SK-N-SH (cell line): ENCODE data around the gene P3H2. TPM values are rescaled to one million over a fixed set of nuclear protein-coding genes. Genes with fewer than 3 reads are reported as not detected.

ENCODE experiments used
- CTCF ChIA-PET: fragments of 300-600, 350-600 bp; formaldehyde crosslinking; extraction: SDS; loops from one replicate; lab custom pipeline; 2021; lab: Yijun Ruan, JAX
- POLR2A ChIA-PET: fragments of 350-600 bp; sonication (Branson Sonifier 250); formaldehyde crosslinking; extraction: SDS; loops from one replicate; lab custom pipeline; 2020; ENCODE audit warnings: antibody characterized with exemption, inconsistent platforms; lab: Yijun Ruan, JAX
- DNase-seq: peaks from one replicate; pipeline ENCODE4 v3.0.0; 2012
- H2AFZ ChIP-seq: fragments of 200-600 bp; sonication (generic); 2 replicates; pipeline ENCODE4 v1.8.1; 2016; ENCODE audit warnings: antibody characterized with exemption, mild to moderate bottlenecking, low read depth
- H3F3A ChIP-seq: fragments of 200-600 bp; sonication (generic); replicated peaks from 2 replicates; pipeline ENCODE3; 2016; ENCODE audit warnings: antibody characterized with exemption, mild to moderate bottlenecking; ENCODE audit not compliant: insufficient read depth
- H3K27ac ChIP-seq, 2 experiments: fragments of 200-500 bp in 1 of 2; fragments of 200-600 bp in 1 of 2; sonication (Bioruptor generic) in 1 of 2; sonication (generic), shearing (Covaris generic) in 1 of 2; 2 replicates each; pipeline versions ENCODE4 v1.5.1 to v1.6.1; 2014 to 2016; ENCODE audit warnings: low read depth in 2 of 2, inconsistent platforms in 1 of 2, low read length in 1 of 2, mild to moderate bottlenecking in 1 of 2, mixed read lengths in 1 of 2
- H3K27me3 ChIP-seq: fragments of 200-600 bp; sonication (generic), shearing (Covaris generic); 2 replicates; pipeline ENCODE4 v1.6.1; 2016; ENCODE audit warnings: mixed run types; ENCODE audit not compliant: insufficient read depth
- H3K36me3 ChIP-seq, 2 experiments: fragments of 200-500 bp in 1 of 2; fragments of 200-600 bp in 1 of 2; sonication (Bioruptor generic) in 1 of 2; sonication (generic) in 1 of 2; replicated peaks in 1 of 2; 2 replicates each; pipeline versions ENCODE3 to v1.5.1; 2014 to 2016; ENCODE audit warnings: low read length in 1 of 2, mild to moderate bottlenecking in 1 of 2; ENCODE audit not compliant: insufficient read depth in 2 of 2, control insufficient read depth in 1 of 2
- H3K4me1 ChIP-seq, 2 experiments: fragments of 200-500 bp in 1 of 2; fragments of 200-600 bp in 1 of 2; sonication (Bioruptor generic) in 1 of 2; sonication (generic), shearing (Covaris generic) in 1 of 2; 2 replicates each; pipeline versions ENCODE4 v1.5.1 to v1.6.1; 2014 to 2016; ENCODE audit warnings: low read depth in 1 of 2, low read length in 1 of 2, mixed run types in 1 of 2; ENCODE audit not compliant: insufficient read depth in 2 of 2, control insufficient read depth in 1 of 2
- H3K4me2 ChIP-seq: fragments of 200-600 bp; sonication (generic), shearing (Covaris generic); 2 replicates; pipeline ENCODE4 v1.6.1; 2017; ENCODE audit warnings: mixed run types
- H3K4me3 ChIP-seq, 2 experiments: fragments of 200-500 bp in 1 of 2; fragments of 200-600 bp in 1 of 2; sonication (Bioruptor generic) in 1 of 2; sonication (generic), shearing (Covaris generic) in 1 of 2; 2 replicates each; pipeline versions ENCODE4 v1.5.1 to v1.8.1; 2014 to 2016; ENCODE audit warnings: low read depth in 2 of 2, inconsistent platforms in 1 of 2, low read length in 1 of 2, mild to moderate bottlenecking in 1 of 2, mixed read lengths in 1 of 2, moderate library complexity in 1 of 2
- H3K79me2 ChIP-seq: fragments of 200-600 bp; sonication (generic); 2 replicates; pipeline ENCODE4 v1.8.1; 2017; ENCODE audit warnings: mild to moderate bottlenecking; ENCODE audit not compliant: insufficient read depth
- H3K9ac ChIP-seq: fragments of 200-600 bp; sonication (generic); 2 replicates; pipeline ENCODE4 v1.6.1; 2017; ENCODE audit warnings: mixed run types
- H3K9me2 ChIP-seq: fragments of 200-600 bp; sonication (generic); 2 replicates; pipeline ENCODE4 v1.6.1; 2017; ENCODE audit warnings: mixed run types
- H3K9me3 ChIP-seq: fragments of 200-600 bp; sonication (generic); 2 replicates; pipeline ENCODE4 v1.6.1; 2017; ENCODE audit warnings: mixed run types, mild to moderate bottlenecking, moderate library complexity
- H4K20me1 ChIP-seq: fragments of 200-600 bp; sonication (generic); 2 replicates; pipeline ENCODE4 v1.6.1; 2017; ENCODE audit warnings: mild to moderate bottlenecking, mixed run types; ENCODE audit not compliant: insufficient read depth
- CHD2 ChIP-seq: fragments of 150-350 bp; IDR thresholded peaks from 2 replicates; pipeline ENCODE4 v1.6.1; 2018; ENCODE audit warnings: low read length; ENCODE audit not compliant: partially characterized antibody
- ELF1 ChIP-seq: IDR thresholded peaks from 2 replicates; pipeline ENCODE4 v1.4.0; 2012
- EZH2phosphoT487 ChIP-seq: fragments of 200-600 bp; sonication (generic); IDR thresholded peaks from 2 replicates; pipeline ENCODE4 v1.6.1; 2017; ENCODE audit warnings: low read depth, mixed run types, mild to moderate bottlenecking, antibody characterized with exemption, moderate library complexity, borderline replicate concordance
- FOSL2 ChIP-seq: IDR thresholded peaks from 2 replicates; pipeline ENCODE4 v1.4.0; 2012; ENCODE audit warnings: low read depth, mild to moderate bottlenecking, moderate library complexity, borderline replicate concordance
- FOXJ3 ChIP-seq: sonication (generic); formaldehyde crosslinking; IDR thresholded peaks from 2 replicates; pipeline ENCODE4 v1.5.1; 2020; ENCODE audit warnings: mild to moderate bottlenecking, missing genetic modification reagents
- GATA2 ChIP-seq: sonication (generic); formaldehyde crosslinking; IDR thresholded peaks from 2 replicates; pipeline ENCODE4 v1.5.0; 2020; ENCODE audit warnings: mild to moderate bottlenecking, missing genetic modification reagents
- JUND ChIP-seq: IDR thresholded peaks from 2 replicates; pipeline ENCODE4 v1.4.0; 2012
- MXI1 ChIP-seq: IDR thresholded peaks from 2 replicates; pipeline ENCODE4 v1.6.1; 2012; ENCODE audit warnings: mild to moderate bottlenecking, low read depth, low read length, improper control_type of control experiment
- NFIC ChIP-seq: IDR thresholded peaks from 2 replicates; pipeline ENCODE4 v1.4.0; 2012; ENCODE audit warnings: borderline replicate concordance
- RAD21 ChIP-seq: IDR thresholded peaks from 2 replicates; pipeline ENCODE4 v1.6.1; 2012; ENCODE audit warnings: mild to moderate bottlenecking, low read length
- RFX5 ChIP-seq: IDR thresholded peaks from 2 replicates; pipeline ENCODE4 v1.6.1; 2012; ENCODE audit warnings: mild to moderate bottlenecking, improper control_type of control experiment, low read length
- RXRA ChIP-seq: IDR thresholded peaks from 2 replicates; pipeline ENCODE4 v1.4.0; 2012; ENCODE audit warnings: low read depth, mild to moderate bottlenecking, borderline replicate concordance
- SMC3 ChIP-seq: IDR thresholded peaks from 2 replicates; pipeline ENCODE4 v1.6.1; 2012; ENCODE audit warnings: low read depth, low read length, improper control_type of control experiment
- TAF1 ChIP-seq: IDR thresholded peaks from 2 replicates; pipeline ENCODE4 v1.6.1; 2012; ENCODE audit warnings: low read depth, mild to moderate bottlenecking, low read length, moderate library complexity, borderline replicate concordance
- TCF12 ChIP-seq: IDR thresholded peaks from 2 replicates; pipeline ENCODE4 v1.4.0; 2012
- TEAD4 ChIP-seq: IDR thresholded peaks from 2 replicates; pipeline ENCODE4 v1.4.0; 2012; ENCODE audit warnings: mild to moderate bottlenecking, borderline replicate concordance; ENCODE audit not compliant: insufficient read depth
- YY1 ChIP-seq: IDR thresholded peaks from 2 replicates; pipeline ENCODE4 v1.4.0; 2012; ENCODE audit warnings: low read depth, mild to moderate bottlenecking
- WGBS: methylation state at CpG from one replicate; pipeline ENCODE4 v1.1.6; 2017; ENCODE audit warnings: low lambda C conversion rate; 5-methylcytosine and 5-hydroxymethylcytosine counted together
- polyA plus RNA-seq, 3 experiments: library from polyadenylated mRNA; depleted of rRNA; stranded (reverse); fragments of >200 nt; gene quantifications; 2 replicates each; pipeline ENCODE4 v1.2.3, GENCODE V29; 2012
- TF ChIP-seq, protein P1 (sequence below): fragments of 150-350 bp; IDR thresholded peaks from 2 replicates; pipeline ENCODE4 v1.6.1; 2017; ENCODE audit warnings: antibody characterized with exemption, low read length, low read depth, borderline replicate concordance
- TF ChIP-seq, protein P2 (sequence below): IDR thresholded peaks from 2 replicates; pipeline ENCODE4 v1.4.0; 2012; ENCODE audit warnings: low read depth, borderline replicate concordance
- TF ChIP-seq, protein P3 (sequence below): IDR thresholded peaks from 2 replicates; pipeline ENCODE4 v1.4.0; 2012; ENCODE audit warnings: low read depth

Gene P3H2
- polyA plus RNA-seq, 1 of the 3 experiments (the other 2 are of a cell fraction) = 2.8 TPM

DNA sequence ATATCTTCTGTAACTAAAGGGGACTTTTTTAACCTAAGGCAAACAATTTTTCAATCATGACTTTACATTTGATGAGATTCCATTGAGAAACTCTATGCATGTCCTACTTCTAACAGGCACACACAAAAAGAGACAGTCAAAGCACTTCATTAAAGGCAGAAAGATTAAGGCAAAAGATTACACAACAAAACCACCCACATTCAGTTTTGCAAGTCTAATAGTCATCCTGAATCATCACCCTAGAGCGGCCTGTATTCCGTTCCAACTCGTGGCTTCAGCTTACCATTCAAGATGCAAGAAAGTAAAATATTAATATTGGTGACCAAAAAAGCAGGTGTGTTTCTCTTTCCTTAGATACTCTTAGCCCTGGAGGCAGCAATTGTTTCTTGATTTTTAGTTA lies 205.9 kb downstream of the P3H2 start:
- POLR2A ChIA-PET = no interaction called here
- Histone ChIP-seq H3K4me1 (peaks cover 0 to 13% of the 10 kb centered on the region in 2 experiments; a peak in 1 of 4 replicates), H3K4me3 (no peak overlapping the region), H3K79me2 (no peaks in the 10 kb centered on the region), H4K20me1 (no peaks in the 10 kb centered on the region), H3F3A (no peaks in the 10 kb centered on the region), H3K9me3 (no peaks in the 10 kb centered on the region), H3K9me2 (peaks cover 4% of the 10 kb centered on the region), H3K4me2 (no peak overlapping the region), H3K9ac (no peak overlapping the region), H3K36me3 (peaks cover 0 to 4% of the 10 kb centered on the region in 2 experiments), H2AFZ (peak overlapping the region; percentile 61; the same call in 1 of the 2 replicates), H3K27me3 (no peaks in the 10 kb centered on the region), H3K27ac (no peak overlapping the region)
- DNase-seq = no peak
- WGBS = 6% methylated on average over 3 of the region's 3 CpGs
- TF ChIP-seq YY1 = no peak
- TF ChIP-seq RFX5 = no peak
- no peak for TF ChIP-seq EZH2phosphoT487
- no peak for TF ChIP-seq SMC3
- TF ChIP-seq MXI1 = no peak
- TF ChIP-seq NFIC = 0 out of 2 replicates have a peak, but pooled peaks have one; percentile 14
- TF ChIP-seq JUND = 0 out of 2 replicates have a peak, but pooled peaks have one; percentile 5
- TF ChIP-seq, protein P1, sequence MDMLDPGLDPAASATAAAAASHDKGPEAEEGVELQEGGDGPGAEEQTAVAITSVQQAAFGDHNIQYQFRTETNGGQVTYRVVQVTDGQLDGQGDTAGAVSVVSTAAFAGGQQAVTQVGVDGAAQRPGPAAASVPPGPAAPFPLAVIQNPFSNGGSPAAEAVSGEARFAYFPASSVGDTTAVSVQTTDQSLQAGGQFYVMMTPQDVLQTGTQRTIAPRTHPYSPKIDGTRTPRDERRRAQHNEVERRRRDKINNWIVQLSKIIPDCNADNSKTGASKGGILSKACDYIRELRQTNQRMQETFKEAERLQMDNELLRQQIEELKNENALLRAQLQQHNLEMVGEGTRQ = no peak
- peak; percentile 32; the same call in 1 of the 2 replicates for TF ChIP-seq FOSL2
- no peak for TF ChIP-seq TEAD4
- no peak for TF ChIP-seq RAD21
- CTCF ChIA-PET = no interaction called here

DNA sequence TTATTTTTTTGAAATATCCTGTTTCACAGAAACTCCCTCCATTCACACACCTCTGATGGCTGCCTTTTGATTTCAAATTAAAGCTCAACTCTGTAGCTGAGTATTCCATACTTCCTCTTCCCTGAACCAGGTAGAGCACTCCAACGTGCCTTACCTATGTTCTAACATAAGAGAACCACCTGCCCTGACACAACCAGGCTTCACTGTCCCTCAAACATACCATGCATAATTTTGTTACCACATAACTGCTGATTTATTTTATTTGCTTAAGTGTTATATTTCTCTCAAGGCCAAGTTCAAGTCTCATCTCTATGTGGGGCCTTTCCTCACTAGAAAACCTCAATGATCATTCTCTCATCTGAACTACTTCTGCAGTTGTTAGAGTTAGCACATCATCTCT lies 209.7 kb downstream of the P3H2 start:
- Histone ChIP-seq H3K27ac (no peak overlapping the region), H3F3A (no peaks in the 10 kb centered on the region), H3K9me2 (no peaks in the 10 kb centered on the region; the same call in 1 of the 2 replicates), H2AFZ (no peak overlapping the region), H3K4me2 (no peak overlapping the region), H3K9ac (no peak overlapping the region), H3K4me3 (no peak overlapping the region), H3K9me3 (no peaks in the 10 kb centered on the region), H3K36me3 (no peaks in the 10 kb centered on the region), H3K27me3 (no peaks in the 10 kb centered on the region), H4K20me1 (no peaks in the 10 kb centered on the region), H3K4me1 (peaks cover 0 to 17% of the 10 kb centered on the region in 2 experiments; a peak in 1 of 4 replicates), H3K79me2 (no peaks in the 10 kb centered on the region)
- ChIA-PET POLR2A (no interaction called here), CTCF (no interaction called here)
- WGBS = 0% methylated on average over 1 of the region's 1 CpG
- no peak for TF ChIP-seq SMC3
- TF ChIP-seq CHD2 = no peak
- DNase-seq = no peak

DNA sequence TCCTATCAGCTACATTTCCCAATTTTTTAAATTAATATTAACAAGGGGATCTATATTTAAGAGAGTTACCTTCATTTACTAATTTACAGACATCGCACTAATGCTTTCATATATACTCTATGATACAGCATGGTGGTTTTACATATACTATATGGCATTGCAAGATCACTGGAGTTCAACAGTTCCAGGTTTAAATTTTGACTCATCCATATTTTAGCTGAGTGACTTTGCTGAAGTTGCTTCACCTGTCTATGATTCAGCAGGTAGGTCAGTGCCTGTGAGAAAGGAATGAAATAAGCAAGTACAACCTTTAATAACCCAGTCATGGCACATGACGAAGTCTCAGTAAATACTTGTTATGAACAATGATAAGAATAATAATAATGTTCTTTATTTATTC lies 211.1 kb downstream of the P3H2 start:
- no peak overlapping the region for H3K4me3 ChIP-seq
- 34% methylated on average over 2 of the region's 2 CpGs for WGBS
- CTCF ChIA-PET = no interaction called here
- TF ChIP-seq, protein P2, sequence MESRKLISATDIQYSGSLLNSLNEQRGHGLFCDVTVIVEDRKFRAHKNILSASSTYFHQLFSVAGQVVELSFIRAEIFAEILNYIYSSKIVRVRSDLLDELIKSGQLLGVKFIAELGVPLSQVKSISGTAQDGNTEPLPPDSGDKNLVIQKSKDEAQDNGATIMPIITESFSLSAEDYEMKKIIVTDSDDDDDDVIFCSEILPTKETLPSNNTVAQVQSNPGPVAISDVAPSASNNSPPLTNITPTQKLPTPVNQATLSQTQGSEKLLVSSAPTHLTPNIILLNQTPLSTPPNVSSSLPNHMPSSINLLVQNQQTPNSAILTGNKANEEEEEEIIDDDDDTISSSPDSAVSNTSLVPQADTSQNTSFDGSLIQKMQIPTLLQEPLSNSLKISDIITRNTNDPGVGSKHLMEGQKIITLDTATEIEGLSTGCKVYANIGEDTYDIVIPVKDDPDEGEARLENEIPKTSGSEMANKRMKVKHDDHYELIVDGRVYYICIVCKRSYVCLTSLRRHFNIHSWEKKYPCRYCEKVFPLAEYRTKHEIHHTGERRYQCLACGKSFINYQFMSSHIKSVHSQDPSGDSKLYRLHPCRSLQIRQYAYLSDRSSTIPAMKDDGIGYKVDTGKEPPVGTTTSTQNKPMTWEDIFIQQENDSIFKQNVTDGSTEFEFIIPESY = no peak
- TF ChIP-seq GATA2 (CRISPR knock-in tag) = no peak
- no peak for TF ChIP-seq FOXJ3
- TF ChIP-seq TAF1 = no peak
- TF ChIP-seq RXRA = no peak
- TF ChIP-seq YY1 = no peak
- TF ChIP-seq RFX5 = no peak
- TF ChIP-seq ELF1 = no peak
- TF ChIP-seq EZH2phosphoT487 = no peak
- no peak for TF ChIP-seq TCF12
- TF ChIP-seq, protein P3, sequence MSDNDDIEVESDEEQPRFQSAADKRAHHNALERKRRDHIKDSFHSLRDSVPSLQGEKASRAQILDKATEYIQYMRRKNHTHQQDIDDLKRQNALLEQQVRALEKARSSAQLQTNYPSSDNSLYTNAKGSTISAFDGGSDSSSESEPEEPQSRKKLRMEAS = no peak
- TF ChIP-seq FOSL2 = no peak
- TF ChIP-seq JUND = no peak

More for the DNA sequence above, 211.1 kb downstream of the P3H2 start:
- no peaks in the 10 kb centered on the region for H3K36me3 ChIP-seq
- no peaks in the 10 kb centered on the region for H3F3A ChIP-seq
- H4K20me1 ChIP-seq = no peaks in the 10 kb centered on the region
- no peaks in the 10 kb centered on the region for H3K9me2 ChIP-seq
- H3K4me1 ChIP-seq = peaks cover 0 to 13% of the 10 kb centered on the region in 2 experiments; a peak in 1 of 4 replicates
- DNase-seq = no peak
- H2AFZ ChIP-seq = no peak overlapping the region
- H3K9me3 ChIP-seq = no peaks in the 10 kb centered on the region
- no peak overlapping the region for H3K9ac ChIP-seq
- no peaks in the 10 kb centered on the region for H3K79me2 ChIP-seq
- no peak overlapping the region for H3K27ac ChIP-seq
- H3K27me3 ChIP-seq = no peaks in the 10 kb centered on the region
- no peak overlapping the region for H3K4me2 ChIP-seq
- POLR2A ChIA-PET = no interaction called here
